C1 segment of cervical spinal cord (tissue), 14 donors: Measurements from ENCODE around the gene RXRG.
"Not testable (repeated sequence)": the region's sequence is repeated elsewhere in the genome, so short reads cannot be mapped to it uniquely, and the experiment has no call there.

Source experiments
- DNase-seq, 14 donors: peaks; one replicate each; lab custom pipeline; 2025; lab: John Stamatoyannopoulos, UW

The RXRG gene

GRCh38 chr1:165444897-165445370 lies at the start of gene RXRG:
TSS of gene RXRG (minus strand) at chr1:165445126. CDS start at chr1:165444893, 233 bp downstream.
- DNase-seq: peak in 7 of 14 donors; percentile 7 to 41 (median 30)

DNA sequence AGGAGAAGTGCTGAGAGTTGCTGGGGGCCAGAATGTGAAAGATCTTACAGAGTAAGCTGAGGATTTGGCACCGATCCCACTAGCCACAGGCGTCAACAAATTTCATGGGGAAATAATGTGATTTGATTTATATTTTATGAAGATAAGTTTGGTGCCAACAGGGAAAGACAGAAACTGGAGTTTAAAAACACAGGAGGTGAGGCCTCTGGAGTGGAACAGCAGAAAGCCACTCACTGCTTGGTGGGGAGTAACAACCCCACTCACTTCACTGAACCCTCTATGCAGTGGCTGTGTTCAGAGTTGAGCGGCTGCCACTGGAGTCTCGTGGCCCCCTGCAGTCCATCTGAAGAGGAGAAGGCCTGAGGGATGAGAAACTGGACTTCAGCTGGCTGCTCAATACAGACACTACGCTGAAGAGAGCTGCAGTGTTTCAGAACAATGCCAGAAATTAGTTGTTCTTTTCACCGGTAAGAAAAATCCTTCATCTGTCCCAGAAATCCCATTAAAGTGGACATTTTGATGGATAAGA lies 48.0 kb upstream of the RXRG start:
- DNase-seq: no peak

GRCh38 chr1:165490175-165490574 lies 45.2 kb upstream of the RXRG start:
- DNase-seq: no peak

DNA sequence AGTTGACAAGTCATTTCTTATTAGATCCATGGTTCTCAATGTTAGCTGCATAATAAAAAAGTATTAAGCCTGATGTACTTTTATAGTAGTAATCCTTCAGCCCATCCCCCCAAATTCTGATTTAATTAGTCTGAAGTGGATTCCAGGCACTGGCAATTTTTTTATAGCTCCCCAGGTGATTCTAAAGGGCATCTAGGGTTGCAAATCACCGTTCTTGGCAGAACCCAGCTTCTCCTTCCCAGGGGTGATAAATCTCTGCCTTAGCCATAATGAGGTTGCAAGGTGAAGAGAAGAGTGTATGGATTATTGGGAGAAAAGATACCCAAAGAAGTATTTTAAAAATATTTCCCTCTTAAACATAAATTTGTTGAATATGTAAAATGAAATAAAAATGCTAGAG lies 43.0 kb upstream of the RXRG start:
- no peak for DNase-seq

GRCh38 chr1:165486663-165487062 lies 41.7 kb upstream of the RXRG start:
- DNase-seq: no peak

DNA sequence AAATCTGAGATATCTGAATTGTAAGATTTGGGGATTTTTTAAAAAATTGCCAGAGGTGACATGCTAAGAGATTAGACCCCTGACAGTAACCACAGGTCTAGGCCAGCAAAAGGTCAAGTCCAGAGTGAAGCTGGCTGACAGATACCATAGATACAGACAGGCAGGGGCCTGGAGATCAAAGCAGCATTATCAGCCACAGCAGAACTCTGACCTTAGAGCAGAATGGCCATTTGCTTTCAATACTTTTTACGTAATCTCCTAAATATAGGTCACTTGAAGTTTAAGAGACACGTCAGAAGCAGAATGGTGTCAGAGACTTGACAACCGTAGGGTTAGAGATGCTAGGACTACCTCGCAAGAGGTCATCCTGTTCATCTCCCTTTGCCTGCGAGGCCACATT lies 40.8 kb upstream of the RXRG start:
- no peak for DNase-seq

DNA sequence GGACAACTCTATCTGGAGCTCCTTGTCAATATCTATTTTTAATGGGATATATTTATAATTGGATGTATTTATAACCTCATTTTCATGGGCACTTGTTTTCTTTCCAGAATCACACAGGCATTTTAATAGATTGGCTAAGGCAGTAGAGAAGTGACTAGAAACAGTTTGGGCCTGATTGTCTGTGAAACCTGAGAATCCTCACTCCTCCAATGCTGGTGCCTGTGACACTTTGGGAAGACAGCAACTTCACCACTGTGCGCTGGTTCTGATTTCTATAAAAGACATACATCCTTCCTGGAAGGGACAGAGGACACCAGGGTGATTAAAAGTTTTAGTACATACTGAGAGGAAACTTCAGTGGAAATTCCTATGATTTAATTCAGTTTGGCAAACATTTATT lies 39.6 kb upstream of the RXRG start:
- DNase-seq: no peak

- DNase-seq: no peak
These were observed 38.5 kb upstream of the RXRG start for GRCh38 chr1:165483412-165483811.

DNA sequence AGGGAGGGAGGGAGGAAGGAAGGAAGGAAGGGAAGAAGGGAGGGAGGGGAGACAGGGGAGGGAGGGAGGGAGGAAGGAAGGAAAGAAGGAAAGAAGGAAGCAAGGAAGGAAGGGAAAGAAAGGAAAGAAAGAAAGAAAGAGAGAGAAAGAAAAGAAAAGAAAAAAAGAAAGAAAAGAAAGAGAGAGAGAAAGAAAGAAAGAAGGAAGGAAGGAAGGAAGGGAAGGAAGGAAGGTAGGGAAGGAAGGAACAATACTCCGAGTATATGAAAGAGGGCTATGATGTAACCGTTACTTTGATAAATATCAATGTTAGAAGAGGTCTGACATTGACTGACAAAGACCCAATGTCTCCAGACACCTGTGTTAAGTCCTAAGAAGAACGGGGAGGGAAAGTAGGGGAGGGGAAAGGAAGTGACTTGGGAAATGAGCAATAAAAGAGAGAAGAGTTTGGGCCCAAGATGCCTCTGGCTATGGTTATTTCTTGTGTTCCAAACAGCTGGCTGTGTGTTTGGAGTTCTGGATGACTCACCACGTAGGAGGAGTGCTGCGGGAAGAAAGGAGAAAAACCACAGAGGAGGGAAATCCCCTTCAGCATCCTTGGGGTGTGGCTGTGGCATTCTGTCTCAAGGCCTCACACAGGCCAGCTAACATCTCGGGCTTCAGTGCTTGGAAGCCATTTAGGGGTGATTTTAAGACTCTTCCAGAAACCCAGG lies 37.0 kb upstream of the RXRG start:
- DNase-seq: no peak

GRCh38 chr1:165476776-165477175 lies 31.9 kb upstream of the RXRG start:
- no peak for DNase-seq

DNA sequence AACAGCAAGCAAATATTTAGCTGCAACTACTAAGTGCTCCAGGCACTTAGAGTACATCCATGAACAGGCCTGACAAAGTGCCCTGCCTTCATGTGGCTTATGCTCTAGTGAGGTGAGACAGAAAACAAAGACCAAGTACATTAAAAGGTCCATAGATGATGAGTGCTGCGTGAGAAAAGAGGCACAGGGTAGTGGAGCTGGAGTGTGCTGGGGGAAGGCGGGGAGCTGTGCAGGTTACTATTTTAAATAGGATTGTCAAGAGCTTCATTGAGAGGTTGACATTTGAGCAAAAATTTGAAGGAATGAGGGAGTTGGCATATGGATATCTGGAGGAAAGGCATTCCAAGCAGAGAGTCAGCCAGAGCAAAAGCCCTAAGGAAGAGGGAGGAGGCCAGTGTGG lies 29.3 kb upstream of the RXRG start:
- DNase-seq: no peak

- no peak for DNase-seq
These were observed 28.2 kb upstream of the RXRG start for GRCh38 chr1:165473081-165473480.

DNA sequence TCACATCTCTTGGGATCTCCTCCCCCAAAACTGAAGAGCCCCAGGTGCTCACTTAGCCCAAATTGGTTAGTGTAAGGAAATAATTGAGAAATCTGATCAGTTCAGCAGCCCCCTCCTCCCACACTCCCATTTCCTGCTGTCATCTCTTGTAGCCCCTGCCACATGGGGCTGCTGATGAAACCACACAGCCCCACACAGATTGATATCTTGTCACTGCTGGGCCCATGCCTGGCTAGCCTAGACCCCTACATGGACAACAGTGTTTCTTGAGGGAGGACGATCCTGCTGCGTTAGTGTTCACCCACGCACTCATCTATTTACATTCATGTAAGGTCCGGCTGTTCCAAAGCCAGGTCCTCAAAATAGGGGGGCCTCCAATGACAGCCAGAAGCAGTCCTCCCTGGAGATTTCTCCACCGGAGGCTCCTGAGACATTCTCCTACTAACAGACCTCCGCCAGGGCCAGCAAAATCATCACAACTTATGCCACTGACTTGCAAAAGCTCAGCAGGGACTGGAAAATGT lies 23.9 kb upstream of the RXRG start:
- DNase-seq: no peak

DNA sequence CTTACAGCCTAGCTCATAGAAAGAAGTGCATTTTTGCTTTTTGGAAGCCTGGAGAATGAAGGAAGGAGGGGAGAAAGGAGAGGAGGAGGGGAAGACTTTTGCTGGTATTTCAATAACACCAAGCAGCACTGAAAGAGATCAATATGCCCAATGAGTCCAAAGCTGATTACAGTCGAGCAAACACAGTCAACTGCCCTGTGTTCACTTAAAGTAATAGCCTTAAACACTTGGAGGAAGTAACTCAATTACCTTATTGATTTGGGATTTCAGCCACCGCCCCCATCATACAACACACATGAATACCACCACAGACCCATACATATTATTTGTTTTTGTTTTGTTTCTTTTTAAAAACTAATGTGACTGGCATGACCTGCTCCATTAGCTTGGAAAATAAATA lies 23.3 kb upstream of the RXRG start:
- DNase-seq: no peak

GRCh38 chr1:165467706-165468105 lies 22.8 kb upstream of the RXRG start:
- DNase-seq: peak in 4 of 14 donors; percentile 3 to 50 (median 26)

- DNase-seq: no peak
These were observed 19.1 kb upstream of the RXRG start for GRCh38 chr1:165463978-165464377.

DNA sequence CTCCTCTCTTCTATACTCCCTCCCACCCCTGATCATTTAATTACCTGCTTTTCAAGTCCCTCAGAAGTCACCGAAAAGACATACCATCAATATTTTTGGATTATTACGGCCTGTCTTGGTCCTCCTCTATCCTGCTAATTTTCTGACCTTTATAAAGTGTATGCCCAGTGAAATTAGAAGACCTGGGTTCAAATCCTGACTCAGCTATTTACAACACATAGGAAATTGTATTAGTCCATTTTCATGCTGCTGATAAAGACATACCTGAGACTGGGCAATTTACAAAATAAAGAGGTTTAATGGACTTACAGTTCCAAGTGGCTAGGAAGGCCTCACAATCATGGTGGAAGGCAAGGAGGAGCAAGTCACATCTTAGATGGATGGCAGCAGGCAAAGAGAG lies 14.8 kb upstream of the RXRG start:
- not testable (repeated sequence) for DNase-seq

GRCh38 chr1:165456861-165457260 lies 11.9 kb upstream of the RXRG start:
- DNase-seq: no peak

GRCh38 chr1:165456114-165456513 lies 11.2 kb upstream of the RXRG start:
- DNase-seq: no peak

- no peak for DNase-seq
These were observed 10.2 kb upstream of the RXRG start for GRCh38 chr1:165455111-165455510.

DNA sequence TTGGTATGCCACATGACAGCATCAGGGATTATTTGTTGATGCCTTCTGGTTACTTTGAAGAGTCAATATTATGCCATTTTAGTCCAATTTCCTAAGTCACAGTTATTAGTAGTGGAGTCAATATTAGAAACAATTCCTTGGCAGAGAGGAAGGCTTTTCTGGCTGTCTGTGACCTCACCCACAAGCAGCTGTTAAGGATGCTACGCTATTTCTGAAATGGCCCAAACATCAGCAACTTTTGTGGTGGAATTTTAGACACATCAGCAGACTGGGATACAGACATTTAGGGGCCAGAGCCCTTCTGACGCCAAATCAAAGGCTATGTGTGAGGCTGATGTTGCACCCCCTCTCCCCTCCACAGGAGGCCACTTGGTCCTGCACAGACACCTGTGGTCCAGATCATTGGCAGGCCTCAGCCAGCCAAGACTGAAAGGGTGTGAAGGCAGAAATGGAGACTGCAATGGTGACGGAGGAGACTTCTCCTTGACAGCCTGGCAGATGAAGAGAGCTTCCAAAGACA lies 9.2 kb upstream of the RXRG start:
- no peak for DNase-seq

DNA sequence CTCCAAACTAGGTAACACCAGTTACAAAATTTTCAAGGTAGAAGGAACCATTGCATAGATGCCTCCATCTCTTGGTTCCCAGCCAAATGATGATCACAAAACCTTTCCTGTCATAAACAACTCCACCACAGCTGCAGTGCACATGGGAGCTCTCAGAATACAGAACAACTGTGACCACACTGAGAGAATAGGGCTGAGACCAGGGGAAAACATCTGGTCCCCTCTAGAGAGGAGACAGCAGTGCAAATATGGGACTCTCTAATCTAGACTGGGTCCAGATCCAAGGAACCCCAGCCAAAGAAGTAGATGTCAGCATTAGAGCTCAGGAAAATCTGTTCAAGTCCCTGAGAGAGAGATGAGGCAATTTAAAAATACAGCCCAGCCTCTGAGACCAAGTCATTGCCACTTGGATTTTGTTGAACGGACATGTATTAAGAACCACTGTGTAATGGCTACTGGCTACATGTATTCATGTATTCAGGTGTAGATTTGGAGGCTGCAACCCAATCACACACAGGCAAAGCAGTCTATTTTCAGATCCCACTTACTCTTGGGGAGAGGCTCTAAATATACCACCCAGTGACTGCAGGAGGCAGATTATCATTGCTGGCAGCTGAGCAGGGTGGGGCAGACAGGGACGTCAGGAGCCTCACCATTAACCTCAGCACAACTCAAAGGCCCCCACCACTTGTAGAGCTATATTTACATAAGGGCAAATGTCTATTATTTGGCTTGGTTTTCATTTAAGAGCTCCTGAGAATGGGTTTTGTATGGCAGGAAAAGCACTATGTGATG lies 7.6 kb upstream of the RXRG start:
- no peak for DNase-seq
